GM12878 (cell line): Measurements from ENCODE around the gene HECTD2. TPM values are rescaled to one million over a fixed set of nuclear protein-coding genes. Genes with fewer than 3 reads are reported as not detected.

Source experiments
- ATAC-seq: fragments of 200-7000 bp; cut with Tn5 transposase; 3 replicates; pipeline ENCODE4 v1.9.1; 2020; ENCODE audit warnings: mild to moderate bottlenecking, moderate library complexity
- BruUV-seq: library from RNA; stranded (reverse); fragments of 400-500 nt; replicated peaks from 2 replicates; lab custom pipeline; 2021; lab: Mats Ljungman, UMichigan
- CTCF ChIA-PET: fragments of 300-600 bp; sonication (Branson Sonifier 250); formaldehyde crosslinking; extraction: SDS; loops from one replicate; lab custom pipeline; 2021; ENCODE audit warnings: inconsistent platforms; lab: Yijun Ruan, JAX
- POLR2A ChIA-PET: fragments of 350-600 bp; formaldehyde crosslinking; extraction: SDS; loops from one replicate; lab custom pipeline; 2021; ENCODE audit warnings: inconsistent platforms; lab: Charles Lee
- RAD21 ChIA-PET: fragments of 300-600 bp; sonication (Branson Sonifier 250); formaldehyde crosslinking; loops from one replicate; lab custom pipeline; 2023; ENCODE audit warnings: antibody characterized with exemption; ENCODE audit not compliant: unreplicated experiment; lab: Charles Lee
- SMC1A ChIA-PET: fragments of 300-600 bp; sonication (Branson Sonifier 250); formaldehyde crosslinking; loops from one replicate; lab custom pipeline; 2023; ENCODE audit not compliant: unreplicated experiment, uncharacterized antibody; lab: Charles Lee
- DNase-seq: peaks from one replicate; pipeline ENCODE4 v3.0.0-alpha.2; 2011; ENCODE audit warnings: low read depth, low spot score
- FAIRE-seq: peaks from 3 replicates; lab custom pipeline; 2011; peaks lifted over from hg19 to GRCh38; lab: Jason Lieb, UNC
- H2AFZ ChIP-seq: 2 replicates; pipeline ENCODE4 v1.6.0; 2011; ENCODE audit warnings: low read depth, low read length, control low read depth; ENCODE audit not compliant: control insufficient read depth
- H3K27ac ChIP-seq: 2 replicates; pipeline ENCODE4 v1.5.1; 2011; ENCODE audit warnings: control low read depth; ENCODE audit not compliant: control insufficient read depth, insufficient read depth
- H3K27me3 ChIP-seq, 2 experiments: replicated peaks in 1 of 2; 2 replicates each; pipeline versions ENCODE4 v1.6.0 to v1.6.1; 2011; ENCODE audit warnings: low read length in 1 of 2; ENCODE audit not compliant: control insufficient read depth in 2 of 2, insufficient read depth in 2 of 2
- H3K36me3 ChIP-seq, 2 experiments: 2 replicates each; pipeline ENCODE4 v1.5.1; 2011; ENCODE audit warnings: low read length in 1 of 2; ENCODE audit not compliant: control insufficient read depth in 2 of 2, insufficient read depth in 2 of 2
- H3K4me1 ChIP-seq: 2 replicates; pipeline ENCODE4 v1.6.1; 2011; ENCODE audit warnings: mild to moderate bottlenecking, low read length, moderate library complexity, mixed read lengths; ENCODE audit not compliant: control insufficient read depth, insufficient read depth
- H3K4me2 ChIP-seq: 2 replicates; pipeline ENCODE4 v1.6.0; 2011; ENCODE audit warnings: control low read depth; ENCODE audit not compliant: control insufficient read depth, insufficient read depth
- H3K4me3 ChIP-seq: fragments of 200-600 bp; sonication (generic); 2 replicates; pipeline ENCODE4 v1.5.1; 2016
- H3K79me2 ChIP-seq: 2 replicates; pipeline ENCODE4 v1.6.0; 2011; ENCODE audit warnings: low read length; ENCODE audit not compliant: control insufficient read depth, insufficient read depth
- H3K9ac ChIP-seq: 2 replicates; pipeline ENCODE4 v1.8.0; 2011; ENCODE audit warnings: low read length, control low read depth, mixed read lengths; ENCODE audit not compliant: control insufficient read depth, insufficient read depth
- H3K9me3 ChIP-seq: replicated peaks from 3 replicates; pipeline ENCODE4 v1.5.1; 2011; ENCODE audit warnings: mild to moderate bottlenecking, low read length; ENCODE audit not compliant: control insufficient read depth, insufficient read depth
- H4K20me1 ChIP-seq: 2 replicates; pipeline ENCODE4 v1.6.0; 2011; ENCODE audit not compliant: control insufficient read depth, insufficient read depth
- BACH1 ChIP-seq: fragments of 450-650 bp; IDR thresholded peaks from 2 replicates; pipeline ENCODE4 v1.6.1; 2017; ENCODE audit warnings: mild to moderate bottlenecking, borderline replicate concordance
- BCL11A ChIP-seq: IDR thresholded peaks from 2 replicates; pipeline ENCODE4 v1.6.1; 2011; ENCODE audit warnings: low read depth, low read length
- IRF4 ChIP-seq: IDR thresholded peaks from 2 replicates; pipeline ENCODE4 v1.6.1; 2011; ENCODE audit warnings: low read depth, low read length
- NR2C2 ChIP-seq: IDR thresholded peaks from 2 replicates; pipeline ENCODE4 v1.6.1; 2011; ENCODE audit warnings: borderline replicate concordance, low read depth; ENCODE audit not compliant: control insufficient read depth, insufficient read length
- TCF3 ChIP-seq: IDR thresholded peaks from 2 replicates; pipeline ENCODE4 v1.6.1; 2012; ENCODE audit warnings: low read depth, mild to moderate bottlenecking, low read length, borderline replicate concordance; ENCODE audit not compliant: insufficient read depth
- WGBS: methylation state at CpG from one replicate; pipeline ENCODE4 v1.1.6; 2016; ENCODE audit warnings: low lambda C conversion rate; ENCODE audit not compliant: insufficient replicate concordance, insufficient coverage; ENCODE audit errors: missing lambda C conversion rate; 5-methylcytosine and 5-hydroxymethylcytosine counted together
- in situ Hi-C: fragments of 300-500 bp; cut with MboI; formaldehyde crosslinking; loops from 9 replicates; pipeline ENCODE4 v1.14.3; 2018; ENCODE audit warnings: mixed read lengths
- intact Hi-C: fragments of 100-400 bp; cut with micrococcal nuclease; formaldehyde crosslinking; loops from one replicate; pipeline ENCODE4 v1.14.2; 2022; ENCODE audit not compliant: unreplicated experiment
- polyA plus RNA-seq, 11 experiments: library from polyadenylated mRNA; depleted of rRNA in 4 of 11; unstranded in 6 of 11; stranded (reverse) in 5 of 11; fragments of >200 nt; fragmentation: Nextera tagmentation in 4 of 11; fragmentation: Illumina TruSeq in 1 of 11; extraction: Ambion mirVana in 4 of 11; extraction: Trizol in 1 of 11; gene quantifications; 1 replicate in 1 of 11; 2 replicates in 10 of 11; pipeline versions ENCODE4 v1.2.1 to v1.2.3, GENCODE V29; 2011 to 2016; ENCODE audit warnings: inconsistent platforms in 2 of 11, missing spikeins in 2 of 11, low read depth in 1 of 11
- total RNA-seq, 4 experiments: library from RNA; depleted of rRNA in 3 of 4; stranded (reverse); fragments of >200 nt in 3 of 4; fragmentation: Illumina TruSeq in 1 of 4; extraction: Trizol in 1 of 4; gene quantifications; 2 replicates each; pipeline versions ENCODE4 v1.2.1 to v1.2.3, GENCODE V29; 2013 to 2021
- TF ChIP-seq, protein P1 (sequence below): fragments of 450-650 bp; IDR thresholded peaks from 2 replicates; pipeline ENCODE4 v1.6.1; 2017; ENCODE audit warnings: antibody characterized with exemption, mild to moderate bottlenecking, moderate library complexity

Gene HECTD2
- total and polyA plus RNA-seq, 10 of the 15 experiments (the other 5 are each of a cell fraction or from before 2014, with no cell fraction given) = 0.87 to 3.0 (median 1.7) TPM

- Histone ChIP-seq H3K4me3 (no peak overlapping the region), H4K20me1 (no peaks in the 10 kb centered on the region), H3K9ac (no peak overlapping the region), H3K27ac (no peak overlapping the region), H2AFZ (no peak overlapping the region), H3K36me3 (no peaks in the 10 kb centered on the region), H3K9me3 (no peaks in the 10 kb centered on the region), H3K4me2 (no peak overlapping the region), H3K27me3 (no peaks in the 10 kb centered on the region; a peak in 2 of 4 replicates), H3K79me2 (no peaks in the 10 kb centered on the region), H3K4me1 (no peaks in the 10 kb centered on the region)
- ChIA-PET RAD21 (no interaction called here), CTCF (interaction anchor here (0.5 to 2.7 kb wide), 9 partner anchors 11 to 1845 kb away, joined by 3 to 21 read pairs (median 4); no protein-coding TSS in a partner anchor), SMC1A (interaction anchor here (0.6 to 1.0 kb wide), 2 partner anchors 311 to 376 kb away, joined by 3 read pairs; no protein-coding TSS in a partner anchor), POLR2A (no interaction called here)
- DNase-seq (no peak), FAIRE-seq (no peak), ATAC-seq (no peak)
- intact Hi-C loops = no loop called here
- TF ChIP-seq TCF3 (no peak), BCL11A (no peak), IRF4 (no peak), BACH1 (no peak), NR2C2 (no peak)
- TF ChIP-seq, protein P1, sequence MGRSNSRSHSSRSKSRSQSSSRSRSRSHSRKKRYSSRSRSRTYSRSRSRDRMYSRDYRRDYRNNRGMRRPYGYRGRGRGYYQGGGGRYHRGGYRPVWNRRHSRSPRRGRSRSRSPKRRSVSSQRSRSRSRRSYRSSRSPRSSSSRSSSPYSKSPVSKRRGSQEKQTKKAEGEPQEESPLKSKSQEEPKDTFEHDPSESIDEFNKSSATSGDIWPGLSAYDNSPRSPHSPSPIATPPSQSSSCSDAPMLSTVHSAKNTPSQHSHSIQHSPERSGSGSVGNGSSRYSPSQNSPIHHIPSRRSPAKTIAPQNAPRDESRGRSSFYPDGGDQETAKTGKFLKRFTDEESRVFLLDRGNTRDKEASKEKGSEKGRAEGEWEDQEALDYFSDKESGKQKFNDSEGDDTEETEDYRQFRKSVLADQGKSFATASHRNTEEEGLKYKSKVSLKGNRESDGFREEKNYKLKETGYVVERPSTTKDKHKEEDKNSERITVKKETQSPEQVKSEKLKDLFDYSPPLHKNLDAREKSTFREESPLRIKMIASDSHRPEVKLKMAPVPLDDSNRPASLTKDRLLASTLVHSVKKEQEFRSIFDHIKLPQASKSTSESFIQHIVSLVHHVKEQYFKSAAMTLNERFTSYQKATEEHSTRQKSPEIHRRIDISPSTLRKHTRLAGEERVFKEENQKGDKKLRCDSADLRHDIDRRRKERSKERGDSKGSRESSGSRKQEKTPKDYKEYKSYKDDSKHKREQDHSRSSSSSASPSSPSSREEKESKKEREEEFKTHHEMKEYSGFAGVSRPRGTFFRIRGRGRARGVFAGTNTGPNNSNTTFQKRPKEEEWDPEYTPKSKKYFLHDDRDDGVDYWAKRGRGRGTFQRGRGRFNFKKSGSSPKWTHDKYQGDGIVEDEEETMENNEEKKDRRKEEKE = no peak
- in situ Hi-C loops = loop anchor here (25.0 kb wide), 1 partner anchor 527 kb away; the partner anchor contains the start of genes BTAF1 and FGFBP3
- BruUV-seq = no TSS peak
- 44% methylated on average over 9 of the region's 9 CpGs for WGBS
Measured at GRCh38 chr10:91385306-91386085, 24.6 kb upstream of the HECTD2 start.
